Erythroblast (primary cell): Measurements from ENCODE around the gene CREM.

Experiments used
- GATA1 ChIP-seq: IDR thresholded peaks from 2 replicates; pipeline ENCODE4 v1.6.1; 2011; ENCODE audit warnings: low read depth, mild to moderate bottlenecking, control low read depth, low read length, moderate library complexity
- POLR2A ChIP-seq: IDR thresholded peaks from 2 replicates; pipeline ENCODE4 v1.6.1; 2011; ENCODE audit warnings: mild to moderate bottlenecking, low read length

GRCh38 chr10:35188954-35189353 is 62.3 kb downstream of the CREM start:
- TF ChIP-seq POLR2A (no peak), GATA1 (no peak)
